Measurements from ENCODE around the gene RAD1.

Gene RAD1

GRCh38 chr5:34941936-34942335 is 26.6 kb upstream of the RAD1 start:
- no peak for TF ChIP-seq CTCF (IDR thresholded peaks at IDR 0.05)
- no peak for DNase-seq (ENCODE audit: low spot score)
- H3K27ac ChIP-seq: no peak overlapping the region
- no peak overlapping the region for H3K4me3 ChIP-seq

- no peak for TF ChIP-seq CTCF (IDR thresholded peaks at IDR 0.05)
- Histone ChIP-seq H3K27ac (no peak overlapping the region), H3K4me3 (no peak overlapping the region)
- no peak for DNase-seq (ENCODE audit: low spot score)
These were observed 17.6 kb upstream of the RAD1 start for GRCh38 chr5:34932947-34933346.

- peak overlapping the region; percentile 96 for H3K4me3 ChIP-seq
- TF ChIP-seq CTCF (IDR thresholded peaks at IDR 0.05): no peak
- peak overlapping the region; percentile 98 for H3K27ac ChIP-seq
- DNase-seq (ENCODE audit: low spot score): no peak
These were observed 15.6 kb upstream of the RAD1 start for GRCh38 chr5:34930870-34931269.

GRCh38 chr5:34930462-34930844 is 15.1 kb upstream of the RAD1 start:
- H3K27ac ChIP-seq: peak overlapping the region; percentile 98
- DNase-seq (ENCODE audit: low spot score): no peak
- TF ChIP-seq CTCF (IDR thresholded peaks at IDR 0.05): no peak
- H3K4me3 ChIP-seq: peak overlapping the region; percentile 96

- no peak for TF ChIP-seq CTCF (IDR thresholded peaks at IDR 0.05)
- DNase-seq (ENCODE audit: low spot score): peak; percentile 91
- Histone ChIP-seq H3K4me3 (peak overlapping the region; percentile 96), H3K27ac (peak overlapping the region; percentile 98)
These were observed 14.6 kb upstream of the RAD1 start for GRCh38 chr5:34929720-34930461.

- Histone ChIP-seq H3K27ac (peak within 1 kb of the TSS; percentile 98), H3K4me3 (peak within 1 kb of the TSS; percentile 96)
- DNase-seq (ENCODE audit: low spot score): peak; percentile 98
- TF ChIP-seq CTCF (IDR thresholded peaks at IDR 0.05): no peak
These were observed 13.9 kb upstream of the RAD1 start, which contains the start of gene DNAJC21 for GRCh38 chr5:34929134-34929719. Gene DNAJC21 (plus strand): TSS chr5:34929559. CDS start chr5:34929820, 261 bp downstream.

GRCh38 chr5:34928267-34928666 is 13.0 kb upstream of the RAD1 start:
- no peak for TF ChIP-seq CTCF (IDR thresholded peaks at IDR 0.05)
- Histone ChIP-seq H3K27ac (no peak overlapping the region), H3K4me3 (no peak overlapping the region)
- no peak for DNase-seq (ENCODE audit: low spot score)

All from coronary artery (tissue), 2 donors.